GM12878 (cell line): ENCODE data around the gene ZNF222. TPM values are rescaled to one million over a fixed set of nuclear protein-coding genes. Genes with fewer than 3 reads are reported as not detected.

ENCODE experiments used
- ATAC-seq: fragments of 200-7000 bp; cut with Tn5 transposase; 3 replicates; pipeline ENCODE4 v1.9.1; 2020; ENCODE audit warnings: mild to moderate bottlenecking, moderate library complexity
- BruUV-seq: library from RNA; stranded (reverse); fragments of 400-500 nt; replicated peaks from 2 replicates; lab custom pipeline; 2021; lab: Mats Ljungman, UMichigan
- CTCF ChIA-PET: fragments of 300-600 bp; sonication (Branson Sonifier 250); formaldehyde crosslinking; extraction: SDS; loops from one replicate; lab custom pipeline; 2021; ENCODE audit warnings: inconsistent platforms; lab: Yijun Ruan, JAX
- POLR2A ChIA-PET: fragments of 350-600 bp; formaldehyde crosslinking; extraction: SDS; loops from one replicate; lab custom pipeline; 2021; ENCODE audit warnings: inconsistent platforms; lab: Charles Lee
- RAD21 ChIA-PET: fragments of 300-600 bp; sonication (Branson Sonifier 250); formaldehyde crosslinking; loops from one replicate; lab custom pipeline; 2023; ENCODE audit warnings: antibody characterized with exemption; ENCODE audit not compliant: unreplicated experiment; lab: Charles Lee
- SMC1A ChIA-PET: fragments of 300-600 bp; sonication (Branson Sonifier 250); formaldehyde crosslinking; loops from one replicate; lab custom pipeline; 2023; ENCODE audit not compliant: unreplicated experiment, uncharacterized antibody; lab: Charles Lee
- DNase-seq: peaks from one replicate; pipeline ENCODE4 v3.0.0-alpha.2; 2011; ENCODE audit warnings: low read depth, low spot score
- FAIRE-seq: peaks from 3 replicates; lab custom pipeline; 2011; peaks lifted over from hg19 to GRCh38; lab: Jason Lieb, UNC
- H2AFZ ChIP-seq: 2 replicates; pipeline ENCODE4 v1.6.0; 2011; ENCODE audit warnings: low read depth, low read length, control low read depth; ENCODE audit not compliant: control insufficient read depth
- H3K27ac ChIP-seq: 2 replicates; pipeline ENCODE4 v1.5.1; 2011; ENCODE audit warnings: control low read depth; ENCODE audit not compliant: control insufficient read depth, insufficient read depth
- H3K27me3 ChIP-seq, 2 experiments: replicated peaks in 1 of 2; 2 replicates each; pipeline versions ENCODE4 v1.6.0 to v1.6.1; 2011; ENCODE audit warnings: low read length in 1 of 2; ENCODE audit not compliant: control insufficient read depth in 2 of 2, insufficient read depth in 2 of 2
- H3K36me3 ChIP-seq, 2 experiments: 2 replicates each; pipeline ENCODE4 v1.5.1; 2011; ENCODE audit warnings: low read length in 1 of 2; ENCODE audit not compliant: control insufficient read depth in 2 of 2, insufficient read depth in 2 of 2
- H3K4me1 ChIP-seq: 2 replicates; pipeline ENCODE4 v1.6.1; 2011; ENCODE audit warnings: mild to moderate bottlenecking, low read length, moderate library complexity, mixed read lengths; ENCODE audit not compliant: control insufficient read depth, insufficient read depth
- H3K4me2 ChIP-seq: 2 replicates; pipeline ENCODE4 v1.6.0; 2011; ENCODE audit warnings: control low read depth; ENCODE audit not compliant: control insufficient read depth, insufficient read depth
- H3K4me3 ChIP-seq: fragments of 200-600 bp; sonication (generic); 2 replicates; pipeline ENCODE4 v1.5.1; 2016
- H3K79me2 ChIP-seq: 2 replicates; pipeline ENCODE4 v1.6.0; 2011; ENCODE audit warnings: low read length; ENCODE audit not compliant: control insufficient read depth, insufficient read depth
- H3K9ac ChIP-seq: 2 replicates; pipeline ENCODE4 v1.8.0; 2011; ENCODE audit warnings: low read length, control low read depth, mixed read lengths; ENCODE audit not compliant: control insufficient read depth, insufficient read depth
- H3K9me3 ChIP-seq: replicated peaks from 3 replicates; pipeline ENCODE4 v1.5.1; 2011; ENCODE audit warnings: mild to moderate bottlenecking, low read length; ENCODE audit not compliant: control insufficient read depth, insufficient read depth
- H4K20me1 ChIP-seq: 2 replicates; pipeline ENCODE4 v1.6.0; 2011; ENCODE audit not compliant: control insufficient read depth, insufficient read depth
- ATF7 ChIP-seq: fragments of 450-650 bp; IDR thresholded peaks from 2 replicates; pipeline ENCODE4 v1.6.1; 2016; ENCODE audit warnings: low read depth, mild to moderate bottlenecking
- BCL11A ChIP-seq: IDR thresholded peaks from 2 replicates; pipeline ENCODE4 v1.6.1; 2011; ENCODE audit warnings: low read depth, low read length
- CBX5 ChIP-seq: sonication (generic); IDR thresholded peaks from 2 replicates; pipeline ENCODE4 v1.6.1; 2016; ENCODE audit warnings: low read depth, moderate library complexity, mild to moderate bottlenecking, inconsistent platforms
- CHD2 ChIP-seq: IDR thresholded peaks from 2 replicates; pipeline ENCODE4 v1.6.1; 2011; ENCODE audit warnings: low read depth, low read length, improper control_type of control experiment, borderline replicate concordance
- FOS ChIP-seq: IDR thresholded peaks from 3 replicates; pipeline ENCODE4 v1.6.1; 2011; ENCODE audit warnings: borderline replicate concordance; ENCODE audit not compliant: insufficient read length; ENCODE audit errors: extremely low read depth
- HDGF ChIP-seq: fragments of 450-650 bp; IDR thresholded peaks from 2 replicates; pipeline ENCODE4 v1.6.1; 2016; ENCODE audit warnings: antibody characterized with exemption
- IRF4 ChIP-seq: IDR thresholded peaks from 2 replicates; pipeline ENCODE4 v1.6.1; 2011; ENCODE audit warnings: low read depth, low read length
- KLF5 ChIP-seq: fragments of 450-650 bp; IDR thresholded peaks from 2 replicates; pipeline ENCODE4 v1.6.1; 2014; ENCODE audit warnings: mild to moderate bottlenecking; ENCODE audit not compliant: partially characterized antibody
- RELB ChIP-seq: fragments of 450-650 bp; IDR thresholded peaks from 2 replicates; pipeline ENCODE4 v1.6.1; 2017; ENCODE audit warnings: low read depth, mild to moderate bottlenecking, moderate library complexity
- STAT1 ChIP-seq: fragments of 450-650 bp; conservative IDR thresholded peaks from 2 replicates; pipeline ENCODE4 v1.6.1; 2014; ENCODE audit warnings: antibody characterized with exemption, mild to moderate bottlenecking
- STAT3 ChIP-seq: IDR thresholded peaks from 2 replicates; pipeline ENCODE4 v1.6.1; 2011; ENCODE audit warnings: low read depth, low read length, improper control_type of control experiment
- ZNF217 ChIP-seq: fragments of 450-650 bp; IDR thresholded peaks from 2 replicates; pipeline ENCODE4 v1.6.1; 2017; ENCODE audit warnings: antibody characterized with exemption, mild to moderate bottlenecking
- WGBS: methylation state at CpG from one replicate; pipeline ENCODE4 v1.1.6; 2016; ENCODE audit warnings: low lambda C conversion rate; ENCODE audit not compliant: insufficient replicate concordance, insufficient coverage; ENCODE audit errors: missing lambda C conversion rate; 5-methylcytosine and 5-hydroxymethylcytosine counted together
- in situ Hi-C: fragments of 300-500 bp; cut with MboI; formaldehyde crosslinking; loops from 9 replicates; pipeline ENCODE4 v1.14.3; 2018; ENCODE audit warnings: mixed read lengths
- intact Hi-C: fragments of 100-400 bp; cut with micrococcal nuclease; formaldehyde crosslinking; loops from one replicate; pipeline ENCODE4 v1.14.2; 2022; ENCODE audit not compliant: unreplicated experiment
- polyA plus RNA-seq, 11 experiments: library from polyadenylated mRNA; depleted of rRNA in 4 of 11; unstranded in 6 of 11; stranded (reverse) in 5 of 11; fragments of >200 nt; fragmentation: Nextera tagmentation in 4 of 11; fragmentation: Illumina TruSeq in 1 of 11; extraction: Ambion mirVana in 4 of 11; extraction: Trizol in 1 of 11; gene quantifications; 1 replicate in 1 of 11; 2 replicates in 10 of 11; pipeline versions ENCODE4 v1.2.1 to v1.2.3, GENCODE V29; 2011 to 2016; ENCODE audit warnings: inconsistent platforms in 2 of 11, missing spikeins in 2 of 11, low read depth in 1 of 11
- total RNA-seq, 4 experiments: library from RNA; depleted of rRNA in 3 of 4; stranded (reverse); fragments of >200 nt in 3 of 4; fragmentation: Illumina TruSeq in 1 of 4; extraction: Trizol in 1 of 4; gene quantifications; 2 replicates each; pipeline versions ENCODE4 v1.2.1 to v1.2.3, GENCODE V29; 2013 to 2021
- TF ChIP-seq, protein P1 (sequence below): IDR thresholded peaks from 2 replicates; pipeline ENCODE4 v1.6.1; 2011; ENCODE audit warnings: low read depth, low read length, improper control_type of control experiment, borderline replicate concordance

ZNF222 gene
- total and polyA plus RNA-seq, 10 of the 15 experiments (the other 5 are each of a cell fraction or from before 2014, with no cell fraction given): 2.3 to 5.9 (median 4.2) TPM

GRCh38 chr19:44007473-44007872, 17.7 kb upstream of the ZNF222 start:
- ChIA-PET CTCF (no interaction called here), SMC1A (no interaction called here), POLR2A (no interaction called here), RAD21 (no interaction called here)
- Histone ChIP-seq H3K27me3 (no peaks in the 10 kb centered on the region), H4K20me1 (no peaks in the 10 kb centered on the region), H3K36me3 (peaks cover 8 to 37% of the 10 kb centered on the region in 2 experiments), H3K79me2 (peaks cover 12% of the 10 kb centered on the region), H3K27ac (no peak overlapping the region), H3K4me2 (no peak overlapping the region), H3K9me3 (peaks cover 28% of the 10 kb centered on the region), H2AFZ (no peak overlapping the region), H3K4me1 (peaks cover 3% of the 10 kb centered on the region; the same call in 1 of the 2 replicates), H3K4me3 (no peak overlapping the region), H3K9ac (no peak overlapping the region)
- TF ChIP-seq ATF7 (no peak), BCL11A (no peak), FOS (no peak), KLF5 (no peak), HDGF (no peak), STAT1 (no peak), IRF4 (no peak)
- DNase-seq: no peak
- no TSS peak for BruUV-seq
- in situ Hi-C loops: no loop called here
- no peak for FAIRE-seq
- intact Hi-C loops: no loop called here
- 97% methylated on average over 6 of the region's 6 CpGs for WGBS
- no peak for ATAC-seq

- RAD21 ChIA-PET: no interaction called here
- no peak overlapping the region for H3K4me3 ChIP-seq
- TF ChIP-seq CHD2 (no peak), KLF5 (peak; percentile 84), CBX5 (peak; percentile 91; the same call in 1 of the 2 replicates), ZNF217 (0 out of 2 replicates have a peak, but pooled peaks have one; percentile 50), STAT3 (no peak), RELB (no peak)
- TF ChIP-seq, protein P1, sequence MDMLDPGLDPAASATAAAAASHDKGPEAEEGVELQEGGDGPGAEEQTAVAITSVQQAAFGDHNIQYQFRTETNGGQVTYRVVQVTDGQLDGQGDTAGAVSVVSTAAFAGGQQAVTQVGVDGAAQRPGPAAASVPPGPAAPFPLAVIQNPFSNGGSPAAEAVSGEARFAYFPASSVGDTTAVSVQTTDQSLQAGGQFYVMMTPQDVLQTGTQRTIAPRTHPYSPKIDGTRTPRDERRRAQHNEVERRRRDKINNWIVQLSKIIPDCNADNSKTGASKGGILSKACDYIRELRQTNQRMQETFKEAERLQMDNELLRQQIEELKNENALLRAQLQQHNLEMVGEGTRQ: no peak
- TF ChIP-seq, all 136 proteins: peak for 3
- H3K27ac ChIP-seq: no peak overlapping the region
- no peaks in the 10 kb centered on the region for H3K79me2 ChIP-seq
- ATAC-seq (no peak), DNase-seq (no peak), FAIRE-seq (no peak)
- H3K27me3 ChIP-seq: no peaks in the 10 kb centered on the region
- ChIA-PET CTCF (interaction anchor here (1.2 kb wide), 1 partner anchor 63 kb away, joined by 3 read pairs; no protein-coding TSS in a partner anchor), POLR2A (no interaction called here), SMC1A (no interaction called here)
- no peak overlapping the region for H3K4me2 ChIP-seq
- intact Hi-C loops (no loop called here), in situ Hi-C loops (no loop called here)
- H3K4me1 ChIP-seq: no peaks in the 10 kb centered on the region
- peaks cover 8 to 37% of the 10 kb centered on the region in 2 experiments for H3K36me3 ChIP-seq
- H2AFZ ChIP-seq: no peak overlapping the region
- no peak overlapping the region for H3K9ac ChIP-seq
- H3K9me3 ChIP-seq: peaks cover 28% of the 10 kb centered on the region
- H4K20me1 ChIP-seq: no peaks in the 10 kb centered on the region
- WGBS: 78% methylated on average over 5 of the region's 5 CpGs
- BruUV-seq: no TSS peak
Measured at GRCh38 chr19:44010468-44010867, 14.7 kb upstream of the ZNF222 start.
